ENCODE measurements around the gene PRMT7.
A peak's percentile ranks its signal among the peaks of the same experiment; 100 is the strongest.

The PRMT7 gene

GRCh38 chr16:68354816-68355215 lies 44.0 kb downstream of the PRMT7 start:
- Histone ChIP-seq H3K27ac (ENCODE audit: low read depth, low read length) (no peak overlapping the region), H3K36me3 (ENCODE audit: control insufficient read depth in 1 of 2, insufficient read depth in 2 of 2, low read length in 2 of 2) (peaks cover 15 to 66% of the 10 kb centered on the region in 2 donors), H3K9ac (ENCODE audit: low read depth in 1 of 2, low read length in 2 of 2) (no peak overlapping the region), H3K9me3 (ENCODE audit: control insufficient read depth in 1 of 2, low read length in 2 of 2) (no peaks in the 10 kb centered on the region), H3K27me3 (ENCODE audit: control insufficient read depth in 1 of 2, insufficient read depth in 2 of 2, low read length in 2 of 2) (no peaks in the 10 kb centered on the region), H3K4me1 (ENCODE audit: control insufficient read depth in 1 of 2, insufficient read depth in 2 of 2, low read length in 2 of 2) (peaks cover 8 to 36% of the 10 kb centered on the region in 2 donors), H3K4me3 (ENCODE audit: low read depth in 1 of 2, low read length in 2 of 2) (no peak overlapping the region)

DNA sequence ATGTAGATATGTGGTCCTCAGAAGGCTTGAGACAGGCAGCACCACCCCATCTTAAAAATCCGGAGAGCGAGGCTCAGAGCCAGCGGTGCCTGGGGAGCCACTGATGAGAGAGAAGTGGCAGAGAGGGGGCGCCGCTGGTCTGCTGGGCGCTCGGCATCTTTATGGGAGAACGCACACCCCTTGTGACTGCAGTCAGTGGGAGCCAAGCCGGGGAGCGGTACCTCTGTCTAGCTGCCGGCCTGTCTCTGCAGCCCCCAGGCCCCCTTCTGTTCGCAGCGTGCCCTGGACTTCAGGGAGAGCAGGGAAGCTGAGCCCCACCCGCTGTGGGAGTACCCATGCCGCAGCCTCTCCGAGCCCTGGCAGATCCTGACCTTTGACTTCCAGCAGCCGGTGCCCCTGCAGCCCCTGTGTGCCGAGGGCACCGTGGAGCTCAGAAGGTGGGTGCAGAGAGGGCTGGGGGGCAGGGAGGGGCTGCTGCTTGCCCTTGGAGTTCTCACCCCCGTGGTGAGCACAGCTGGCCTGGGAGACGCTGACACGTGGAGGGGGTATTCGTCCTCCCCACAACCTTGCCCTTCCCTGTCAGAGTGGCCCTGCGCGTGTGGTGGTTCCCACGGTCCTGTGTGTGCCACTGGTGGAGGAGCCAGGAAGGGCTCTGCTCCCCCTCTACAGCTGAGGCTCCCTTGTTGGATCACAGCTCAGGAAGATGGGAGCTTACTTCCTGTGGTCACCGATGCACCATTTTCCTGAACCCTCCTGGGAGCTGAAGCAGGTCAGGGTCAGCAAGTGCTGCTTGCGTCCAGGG lies 44.8 kb downstream of the PRMT7 start:
- no peaks in the 10 kb centered on the region for H3K9me3 ChIP-seq (ENCODE audit: control insufficient read depth in 1 of 2, low read length in 2 of 2)
- no peak overlapping the region for H3K9ac ChIP-seq (ENCODE audit: low read depth in 1 of 2, low read length in 2 of 2)
- peaks cover 13 to 37% of the 10 kb centered on the region in 2 donors for H3K4me1 ChIP-seq (ENCODE audit: control insufficient read depth in 1 of 2, insufficient read depth in 2 of 2, low read length in 2 of 2)
- H3K27ac ChIP-seq (ENCODE audit: low read depth, low read length): no peak overlapping the region
- peak overlapping the region; percentile 29 to 40 for H3K4me3 ChIP-seq (ENCODE audit: low read depth in 1 of 2, low read length in 2 of 2)
- peaks cover 15 to 66% of the 10 kb centered on the region in 2 donors for H3K36me3 ChIP-seq (ENCODE audit: control insufficient read depth in 1 of 2, insufficient read depth in 2 of 2, low read length in 2 of 2)
- H3K27me3 ChIP-seq (ENCODE audit: control insufficient read depth in 1 of 2, insufficient read depth in 2 of 2, low read length in 2 of 2): no peaks in the 10 kb centered on the region

DNA sequence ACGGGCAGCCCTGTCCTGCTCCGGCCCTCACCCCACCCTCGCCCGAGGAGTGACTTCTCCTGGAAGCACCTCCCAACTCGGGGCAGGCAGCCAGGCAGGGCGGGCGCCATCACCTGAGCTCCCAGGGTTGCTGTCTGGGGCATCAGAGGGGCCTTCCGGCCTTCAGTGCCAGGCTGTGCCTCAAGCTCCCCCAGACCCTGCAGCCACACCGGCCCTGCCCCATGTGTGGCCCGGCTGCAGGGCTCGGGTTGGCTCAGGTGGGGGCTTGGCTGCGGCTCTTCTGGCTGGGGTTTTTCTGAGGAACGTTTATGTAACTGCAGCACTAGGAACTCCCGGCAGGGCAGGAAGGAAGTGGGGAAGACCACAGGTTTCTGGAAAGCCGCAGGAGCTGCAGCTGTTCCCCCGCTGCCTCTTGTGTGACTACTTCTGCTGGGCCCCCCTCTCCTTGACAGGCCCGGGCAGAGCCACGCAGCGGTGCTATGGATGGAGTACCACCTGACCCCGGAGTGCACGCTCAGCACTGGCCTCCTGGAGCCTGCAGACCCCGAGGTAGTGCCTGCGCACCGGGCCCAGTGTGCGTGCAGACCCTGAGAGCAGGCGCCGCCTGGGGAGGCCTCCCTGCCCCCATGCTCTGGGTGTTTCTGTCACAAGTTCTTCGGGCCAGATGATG lies 45.6 kb downstream of the PRMT7 start:
- Histone ChIP-seq H3K4me3 (ENCODE audit: low read depth in 1 of 2, low read length in 2 of 2) (peak overlapping the region; percentile 29 to 40), H3K27ac (ENCODE audit: low read depth, low read length) (no peak overlapping the region), H3K36me3 (ENCODE audit: control insufficient read depth in 1 of 2, insufficient read depth in 2 of 2, low read length in 2 of 2) (peaks cover 18 to 67% of the 10 kb centered on the region in 2 donors), H3K27me3 (ENCODE audit: control insufficient read depth in 1 of 2, insufficient read depth in 2 of 2, low read length in 2 of 2) (no peaks in the 10 kb centered on the region), H3K9me3 (ENCODE audit: control insufficient read depth in 1 of 2, low read length in 2 of 2) (no peaks in the 10 kb centered on the region), H3K9ac (ENCODE audit: low read depth in 1 of 2, low read length in 2 of 2) (no peak overlapping the region), H3K4me1 (ENCODE audit: control insufficient read depth in 1 of 2, insufficient read depth in 2 of 2, low read length in 2 of 2) (peaks cover 16 to 39% of the 10 kb centered on the region in 2 donors)

DNA sequence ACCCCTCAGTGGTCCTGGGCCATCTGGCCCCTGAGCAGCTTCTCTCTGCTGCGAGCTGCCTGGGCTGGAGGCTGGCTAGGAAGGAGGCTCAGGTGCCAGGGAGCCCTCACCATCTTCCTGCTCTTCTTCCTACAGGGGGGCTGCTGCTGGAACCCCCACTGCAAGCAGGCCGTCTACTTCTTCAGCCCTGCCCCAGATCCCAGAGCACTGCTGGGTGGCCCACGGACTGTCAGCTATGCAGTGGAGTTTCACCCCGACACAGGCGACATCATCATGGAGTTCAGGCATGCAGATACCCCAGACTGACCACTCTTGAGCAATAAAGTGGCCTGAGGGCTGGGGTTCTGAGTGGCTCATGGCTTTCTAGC lies 46.1 kb downstream of the PRMT7 start:
- Histone ChIP-seq H3K27ac (ENCODE audit: low read depth, low read length) (no peak overlapping the region), H3K4me1 (ENCODE audit: control insufficient read depth in 1 of 2, insufficient read depth in 2 of 2, low read length in 2 of 2) (peaks cover 13 to 35% of the 10 kb centered on the region in 2 donors), H3K27me3 (ENCODE audit: control insufficient read depth in 1 of 2, insufficient read depth in 2 of 2, low read length in 2 of 2) (no peaks in the 10 kb centered on the region), H3K9ac (ENCODE audit: low read depth in 1 of 2, low read length in 2 of 2) (no peak overlapping the region), H3K9me3 (ENCODE audit: control insufficient read depth in 1 of 2, low read length in 2 of 2) (no peaks in the 10 kb centered on the region), H3K36me3 (ENCODE audit: control insufficient read depth in 1 of 2, insufficient read depth in 2 of 2, low read length in 2 of 2) (peaks cover 18 to 67% of the 10 kb centered on the region in 2 donors), H3K4me3 (ENCODE audit: low read depth in 1 of 2, low read length in 2 of 2) (no peak overlapping the region)

DNA sequence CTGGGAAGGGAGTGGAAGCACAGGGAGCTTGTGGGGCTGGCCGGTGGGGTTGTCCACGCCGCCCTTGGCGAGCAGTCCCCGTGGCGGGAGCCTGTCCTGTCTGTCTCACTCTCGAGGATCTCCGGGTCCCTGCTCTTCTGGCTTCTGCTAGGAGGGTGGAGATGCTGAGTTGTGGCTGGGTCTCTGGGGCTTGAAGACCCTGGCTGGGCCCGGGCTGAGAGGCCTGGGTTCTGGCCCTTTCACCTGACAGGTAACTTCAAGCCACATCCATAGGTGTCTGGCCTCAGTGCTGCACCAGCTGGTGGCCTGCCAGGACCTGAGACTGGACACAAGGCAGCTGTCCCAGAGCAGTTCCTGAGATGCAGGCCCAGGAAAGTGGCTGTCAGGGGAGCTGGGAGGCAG lies 46.7 kb downstream of the PRMT7 start:
- no peak overlapping the region for H3K9ac ChIP-seq (ENCODE audit: low read depth in 1 of 2, low read length in 2 of 2)
- no peaks in the 10 kb centered on the region for H3K9me3 ChIP-seq (ENCODE audit: control insufficient read depth in 1 of 2, low read length in 2 of 2)
- peaks cover 18 to 61% of the 10 kb centered on the region in 2 donors for H3K36me3 ChIP-seq (ENCODE audit: control insufficient read depth in 1 of 2, insufficient read depth in 2 of 2, low read length in 2 of 2)
- H3K4me1 ChIP-seq (ENCODE audit: control insufficient read depth in 1 of 2, insufficient read depth in 2 of 2, low read length in 2 of 2): peaks cover 8 to 32% of the 10 kb centered on the region in 2 donors
- no peak overlapping the region for H3K4me3 ChIP-seq (ENCODE audit: low read depth in 1 of 2, low read length in 2 of 2)
- H3K27ac ChIP-seq (ENCODE audit: low read depth, low read length): no peak overlapping the region
- H3K27me3 ChIP-seq (ENCODE audit: control insufficient read depth in 1 of 2, insufficient read depth in 2 of 2, low read length in 2 of 2): no peaks in the 10 kb centered on the region

- Histone ChIP-seq H3K4me3 (ENCODE audit: low read depth in 1 of 2, low read length in 2 of 2) (no peak overlapping the region), H3K27me3 (ENCODE audit: control insufficient read depth in 1 of 2, insufficient read depth in 2 of 2, low read length in 2 of 2) (no peaks in the 10 kb centered on the region), H3K36me3 (ENCODE audit: control insufficient read depth in 1 of 2, insufficient read depth in 2 of 2, low read length in 2 of 2) (peaks cover 18 to 64% of the 10 kb centered on the region in 2 donors), H3K9ac (ENCODE audit: low read depth in 1 of 2, low read length in 2 of 2) (no peak overlapping the region), H3K4me1 (ENCODE audit: control insufficient read depth in 1 of 2, insufficient read depth in 2 of 2, low read length in 2 of 2) (peaks cover 8 to 32% of the 10 kb centered on the region in 2 donors), H3K27ac (ENCODE audit: low read depth, low read length) (no peak overlapping the region), H3K9me3 (ENCODE audit: control insufficient read depth in 1 of 2, low read length in 2 of 2) (no peaks in the 10 kb centered on the region)
Observed at GRCh38 chr16:68357923-68358322, 47.1 kb downstream of the PRMT7 start.

DNA sequence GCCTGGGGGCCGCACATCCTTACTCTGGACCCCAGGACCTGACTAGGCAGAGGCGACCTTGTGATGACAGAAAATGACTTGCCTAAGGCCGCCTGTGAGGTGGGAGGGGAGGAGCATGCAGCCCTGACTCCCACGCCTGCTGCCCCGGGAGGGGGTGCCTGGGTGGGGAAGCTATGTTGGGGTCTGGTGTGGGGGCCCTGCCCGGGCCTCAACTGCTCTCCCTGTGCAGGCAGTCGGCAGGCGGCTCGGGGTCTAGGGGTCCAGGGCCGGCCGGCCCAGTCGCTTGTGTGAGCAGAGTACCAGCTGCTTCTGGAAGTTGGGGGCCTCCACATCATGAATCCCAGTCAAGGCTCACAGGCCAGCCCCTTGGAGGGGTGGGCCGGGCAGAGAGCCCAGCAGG lies 48.1 kb downstream of the PRMT7 start:
- Histone ChIP-seq H3K4me1 (ENCODE audit: control insufficient read depth in 1 of 2, insufficient read depth in 2 of 2, low read length in 2 of 2) (peaks cover 12 to 35% of the 10 kb centered on the region in 2 donors), H3K4me3 (ENCODE audit: low read depth in 1 of 2, low read length in 2 of 2) (no peak overlapping the region), H3K27me3 (ENCODE audit: control insufficient read depth in 1 of 2, insufficient read depth in 2 of 2, low read length in 2 of 2) (no peaks in the 10 kb centered on the region), H3K36me3 (ENCODE audit: control insufficient read depth in 1 of 2, insufficient read depth in 2 of 2, low read length in 2 of 2) (peaks cover 16 to 65% of the 10 kb centered on the region in 2 donors), H3K9me3 (ENCODE audit: control insufficient read depth in 1 of 2, low read length in 2 of 2) (no peaks in the 10 kb centered on the region), H3K27ac (ENCODE audit: low read depth, low read length) (no peak overlapping the region), H3K9ac (ENCODE audit: low read depth in 1 of 2, low read length in 2 of 2) (no peak overlapping the region)

GRCh38 chr16:68359398-68360191 lies 48.8 kb downstream of the PRMT7 start:
- Histone ChIP-seq H3K9me3 (ENCODE audit: control insufficient read depth in 1 of 2, low read length in 2 of 2) (no peaks in the 10 kb centered on the region), H3K4me3 (ENCODE audit: low read depth in 1 of 2, low read length in 2 of 2) (no peak overlapping the region), H3K36me3 (ENCODE audit: control insufficient read depth in 1 of 2, insufficient read depth in 2 of 2, low read length in 2 of 2) (peaks cover 19 to 65% of the 10 kb centered on the region in 2 donors), H3K27me3 (ENCODE audit: control insufficient read depth in 1 of 2, insufficient read depth in 2 of 2, low read length in 2 of 2) (no peaks in the 10 kb centered on the region), H3K4me1 (ENCODE audit: control insufficient read depth in 1 of 2, insufficient read depth in 2 of 2, low read length in 2 of 2) (peaks cover 19 to 42% of the 10 kb centered on the region in 2 donors), H3K27ac (ENCODE audit: low read depth, low read length) (no peak overlapping the region), H3K9ac (ENCODE audit: low read depth in 1 of 2, low read length in 2 of 2) (no peak overlapping the region)

DNA sequence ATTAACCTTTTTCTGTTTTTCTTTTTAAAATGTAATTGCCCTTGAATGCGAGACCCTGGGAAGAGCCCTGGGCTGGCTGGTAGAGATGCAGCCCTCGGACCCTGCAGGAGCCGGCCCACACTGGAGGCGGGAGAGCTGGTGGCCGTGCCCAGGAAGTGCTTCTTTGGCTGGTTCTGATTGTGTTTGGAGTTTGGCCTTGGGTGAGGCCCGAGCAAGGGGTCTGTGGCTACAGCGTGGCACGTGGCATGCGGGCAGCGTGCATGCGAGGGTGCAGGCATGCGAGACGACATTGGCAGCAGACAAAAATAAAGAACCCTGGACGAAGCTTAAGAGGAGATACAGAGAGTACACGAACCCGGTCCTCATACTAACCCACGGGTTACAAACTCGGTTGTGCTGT lies 49.7 kb downstream of the PRMT7 start:
- no peaks in the 10 kb centered on the region for H3K27me3 ChIP-seq (ENCODE audit: control insufficient read depth in 1 of 2, insufficient read depth in 2 of 2, low read length in 2 of 2)
- H3K27ac ChIP-seq (ENCODE audit: low read depth, low read length): no peak overlapping the region
- no peak overlapping the region for H3K4me3 ChIP-seq (ENCODE audit: low read depth in 1 of 2, low read length in 2 of 2)
- no peaks in the 10 kb centered on the region for H3K9me3 ChIP-seq (ENCODE audit: control insufficient read depth in 1 of 2, low read length in 2 of 2)
- peaks cover 19 to 64% of the 10 kb centered on the region in 2 donors for H3K36me3 ChIP-seq (ENCODE audit: control insufficient read depth in 1 of 2, insufficient read depth in 2 of 2, low read length in 2 of 2)
- peaks cover 26 to 48% of the 10 kb centered on the region in 2 donors for H3K4me1 ChIP-seq (ENCODE audit: control insufficient read depth in 1 of 2, insufficient read depth in 2 of 2, low read length in 2 of 2)
- no peak overlapping the region for H3K9ac ChIP-seq (ENCODE audit: low read depth in 1 of 2, low read length in 2 of 2)

DNA sequence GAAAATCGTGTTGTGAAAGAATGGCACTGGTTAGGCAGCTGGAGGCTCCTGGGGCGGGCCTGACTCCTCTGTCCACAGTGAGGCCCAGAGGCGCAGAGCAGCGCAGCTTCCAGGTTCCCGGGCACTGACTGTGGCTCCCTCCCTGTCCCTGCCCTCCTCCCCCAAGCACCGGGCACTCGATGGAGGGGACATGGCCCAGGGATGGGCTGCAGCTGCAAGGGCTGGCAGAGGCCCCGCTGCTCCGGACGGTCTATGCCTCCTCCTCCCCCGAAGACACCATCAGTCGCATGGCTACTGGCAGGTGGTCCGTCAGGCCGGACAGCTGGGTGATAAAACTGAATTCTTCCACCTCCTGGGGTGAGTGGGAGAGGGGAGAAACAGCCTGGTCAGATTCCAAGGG lies 50.1 kb downstream of the PRMT7 start:
- no peaks in the 10 kb centered on the region for H3K9me3 ChIP-seq (ENCODE audit: control insufficient read depth in 1 of 2, low read length in 2 of 2)
- no peaks in the 10 kb centered on the region for H3K27me3 ChIP-seq (ENCODE audit: control insufficient read depth in 1 of 2, insufficient read depth in 2 of 2, low read length in 2 of 2)
- no peak overlapping the region for H3K9ac ChIP-seq (ENCODE audit: low read depth in 1 of 2, low read length in 2 of 2)
- no peak overlapping the region for H3K27ac ChIP-seq (ENCODE audit: low read depth, low read length)
- no peak overlapping the region for H3K4me3 ChIP-seq (ENCODE audit: low read depth in 1 of 2, low read length in 2 of 2)
- peaks cover 29 to 48% of the 10 kb centered on the region in 2 donors for H3K4me1 ChIP-seq (ENCODE audit: control insufficient read depth in 1 of 2, insufficient read depth in 2 of 2, low read length in 2 of 2)
- H3K36me3 ChIP-seq (ENCODE audit: control insufficient read depth in 1 of 2, insufficient read depth in 2 of 2, low read length in 2 of 2): peaks cover 19 to 63% of the 10 kb centered on the region in 2 donors
